Measurements from ENCODE around the gene SORCS2.

- TF ChIP-seq EZH2 (IDR thresholded peaks at IDR 0.05; ENCODE audit: borderline replicate concordance, low read length): no peak
- no peak for TF ChIP-seq CTCF (IDR thresholded peaks at IDR 0.05; ENCODE audit: low read length)
Observed at GRCh38 chr4:7638489-7638888, 446.2 kb downstream of the SORCS2 start.

All from OCI-LY1 (cell line).